Heart right ventricle (tissue), 16 donors: ENCODE measurements around the gene ZNF586. TPM values are rescaled to one million over a fixed set of nuclear protein-coding genes. Genes with fewer than 3 reads are reported as not detected.
"Not testable (repeated sequence)": the region's sequence is repeated elsewhere in the genome, so short reads cannot be mapped to it uniquely, and the experiment has no call there.

ENCODE experiments used
- ATAC-seq, 8 donors: fragments of 200-7000 bp; cut with Tn5 transposase; one replicate each; pipeline ENCODE4 v1.9.1; 2020; ENCODE audit warnings: mild to moderate bottlenecking in 8 of 8, moderate library complexity in 8 of 8, moderate number of reproducible peaks in 1 of 8
- DNase-seq, 2 donors: peaks; one replicate each; pipeline ENCODE4 v3.0.0-alpha.2; 2020
- H3K27ac ChIP-seq, 10 donors: fragments of 200-600 bp; sonication (generic) in 2 of 10; one replicate each; pipeline versions ENCODE4 v1.5.0 to v1.8.0; 2020 to 2022; ENCODE audit warnings: mild to moderate bottlenecking in 3 of 10
- H3K27me3 ChIP-seq, 7 donors: fragments of 200-600 bp; one replicate each; pipeline ENCODE4 v1.8.0; 2021 to 2022; ENCODE audit warnings: mild to moderate bottlenecking in 2 of 7
- H3K36me3 ChIP-seq, 9 donors: fragments of 200-600 bp; sonication (generic) in 1 of 9; one replicate each; pipeline versions ENCODE4 v1.5.0 to v1.8.0; 2020 to 2022; ENCODE audit warnings: mild to moderate bottlenecking in 2 of 9
- H3K4me1 ChIP-seq, 9 donors: fragments of 200-600 bp; sonication (generic) in 1 of 9; one replicate each; pipeline versions ENCODE4 v1.5.0 to v1.8.0; 2020 to 2022; ENCODE audit warnings: mild to moderate bottlenecking in 4 of 9
- H3K4me3 ChIP-seq, 10 donors: fragments of 200-600 bp; sonication (generic) in 2 of 10; one replicate each; pipeline versions ENCODE4 v1.5.0 to v1.8.0; 2020 to 2022; ENCODE audit warnings: mild to moderate bottlenecking in 7 of 10, moderate library complexity in 2 of 10
- H3K9me3 ChIP-seq, 11 donors: fragments of 200-600 bp in 10 of 11; sonication (generic) in 2 of 11; one replicate each; pipeline versions ENCODE4 v1.5.0 to v1.8.0; 2013 to 2022; ENCODE audit warnings: mild to moderate bottlenecking in 2 of 11, control low read depth in 1 of 11, moderate library complexity in 1 of 11
- WGBS, 2 donors: extraction: QIAGEN DNeasy Blood & Tissue Kit; methylation state at CpG; one replicate each; pipeline ENCODE4 v1.1.7; 2013; ENCODE audit warnings: inconsistent platforms in 1 of 2; 5-methylcytosine and 5-hydroxymethylcytosine counted together
- intact Hi-C, 10 donors: fragments of 100-400 bp; cut with DNase I; formaldehyde crosslinking; loops; one replicate each; pipeline versions ENCODE4 v1.11.1 to v1.14.2; 2022
- long read RNA-seq, 3 donors: library from polyadenylated mRNA; unstranded; transcript quantifications; one replicate each; pipeline ENCODE4 v2.0.0, GENCODE V29; 2020 to 2021
- polyA plus RNA-seq, 2 donors: library from polyadenylated mRNA; stranded (reverse); fragments of 200-250 nt; gene quantifications; one replicate each; pipeline ENCODE4 v1.2.3, GENCODE V29; 2013
- total RNA-seq, 10 donors: library from RNA; stranded (reverse); fragmentation: NEBNext Ultra II Directional in 3 of 10; extraction: Animal tissue kit (Norgen Biotek cat#: 25700) in 3 of 10; gene quantifications; one replicate each; pipeline versions ENCODE4 v1.2.1 to v1.2.4, GENCODE V29; 2021 to 2023
- TF ChIP-seq, protein P1 (sequence below), 9 donors: fragments of 200-600 bp; sonication (generic) in 2 of 9; IDR thresholded peaks; one replicate each; pipeline versions ENCODE4 v1.5.0 to v1.8.0; 2021 to 2022; ENCODE audit warnings: antibody characterized with exemption in 9 of 9, mild to moderate bottlenecking in 5 of 9, moderate library complexity in 1 of 9
- donor health status: Arrhythmogenic right ventricular cardiomyopathy.
- donor health status: ischemic (EF 13 %, LVEDD 7.1; RV severe dilation, severe dysfunction).
- donor health status: healthy with polysubstance abuse.
- donor health status: DM: no; HTN: yes; CAD: no.
- donor health status: DM: no; HTN: no; CAD: no.
- donor health status: ischemic (EF 25% LVEDD 6.9; RV normal size, moderate dysfunction).
- donor health status: ischemic (EF 25% LVEDD 5.7; RV mildly dilated, moderate dysfunction).
- donor health status: healthy.
- donor health status: DM: yes; HTN: yes; CAD: no.
- donor health status: Ischemic cardiomyopathy.
- donor health status: ischemic (EF 35%, LVEDD 5.7; RV mildly dilated, moderate dysfunction).
- donor health status: nonischemic (EF 11% LVEDD 7.7; RV severe dilation, severe dysfunction).
- donor health status: DM: yes; HTN: yes; CAD: no.
- donor health status: PGD.
- donor health status: ischemic (EF 29% LVEDD 5.4; RV normal size, mild dysfunction).
- donor health status: nonischemic (EF 23%, LVEDD 6.1; RV moderate dilation, normal function).

ZNF586 gene
- total RNA-seq (10 to 100 TPM in 6 of 10 donors, 1 to 10 TPM in 4; 7.6 to 14.4 (median 11.0) TPM), polyA plus RNA-seq (1 to 10 TPM; 6.7 to 8.8 TPM)
- long read RNA-seq, donor 1, partial matches to known transcripts: 0 of 6 reads
- long read RNA-seq, donor 1, other reads (novel, unspliced or antisense): 4 of 6 reads
- long read RNA-seq, donor 2, partial matches to known transcripts: 0 of 9 reads
- long read RNA-seq, donor 2, other reads (novel, unspliced or antisense): 8 of 9 reads
- long read RNA-seq, donor 3, transcript ZNF586-203 (3 exons, 2,163 nt): major isoform, 7 of 16 reads
- long read RNA-seq, donor 3, partial matches to known transcripts: 1 of 16 reads
- long read RNA-seq, donor 3, other reads (novel, unspliced or antisense): 7 of 16 reads

DNA sequence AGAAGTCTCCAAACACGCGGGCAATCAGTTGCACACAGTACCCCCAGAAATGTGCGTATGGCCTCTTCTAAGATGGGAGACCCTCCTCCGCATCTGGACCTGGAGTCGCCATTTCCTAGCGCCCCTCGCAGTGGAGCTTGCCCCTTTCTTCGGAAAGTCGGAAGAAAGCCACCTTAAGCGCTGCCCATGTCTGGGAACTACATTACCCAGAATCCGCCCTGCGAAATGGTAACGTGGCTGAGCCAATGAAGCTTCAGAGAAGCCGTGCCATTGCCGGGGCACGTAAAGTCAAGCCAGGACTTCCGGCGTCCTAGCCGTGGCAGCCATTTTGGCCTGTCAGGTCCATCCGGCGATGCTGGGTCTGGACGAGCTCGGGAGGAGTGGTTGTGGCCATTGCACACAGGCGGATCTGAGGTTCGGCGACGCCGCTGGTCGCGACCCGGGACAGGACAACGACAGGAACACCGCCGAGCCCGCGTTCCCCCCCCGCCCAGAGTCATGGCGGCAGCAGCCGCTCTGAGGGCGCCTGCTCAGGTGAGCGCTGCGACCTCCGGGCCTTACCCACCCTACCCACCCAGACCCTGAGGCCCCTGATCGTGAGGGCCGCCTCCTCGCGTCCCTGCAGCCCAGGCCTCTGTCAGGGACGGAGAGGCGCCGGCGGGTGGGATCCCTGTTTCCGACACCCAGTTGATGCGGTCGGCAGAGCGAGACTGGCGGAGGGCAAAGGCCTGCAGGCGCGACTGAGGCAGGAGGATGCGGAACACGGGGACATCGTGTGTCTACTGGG is at the start of gene ZNF586:
Gene ZNF586, plus strand, starts transcription at position 332 of the 787 bp plus-strand sequence. Its CDS starts 167 bp downstream, at position 499.
- Histone ChIP-seq H3K27me3 (no peaks in the 10 kb centered on the region), H3K9me3 (peaks cover 0 to 78% (median 9%) of the 10 kb centered on the region in 11 donors), H3K27ac (peak within 1 kb of the TSS; percentile 72 to 95 (median 91)), H3K4me3 (peak within 1 kb of the TSS; percentile 72 to 99 (median 95)), H3K36me3 (peaks cover 0 to 48% (median 22%) of the 10 kb centered on the region in 9 donors), H3K4me1 (peaks cover 0 to 46% (median 24%) of the 10 kb centered on the region in 9 donors)
- DNase-seq (peak; percentile 87 to 91), ATAC-seq (peak; percentile 96 to 99 (median 98))
- WGBS, 2 donors: 2 to 3% methylated on average over 61 of the region's 61 CpGs
- TF ChIP-seq, protein P1, sequence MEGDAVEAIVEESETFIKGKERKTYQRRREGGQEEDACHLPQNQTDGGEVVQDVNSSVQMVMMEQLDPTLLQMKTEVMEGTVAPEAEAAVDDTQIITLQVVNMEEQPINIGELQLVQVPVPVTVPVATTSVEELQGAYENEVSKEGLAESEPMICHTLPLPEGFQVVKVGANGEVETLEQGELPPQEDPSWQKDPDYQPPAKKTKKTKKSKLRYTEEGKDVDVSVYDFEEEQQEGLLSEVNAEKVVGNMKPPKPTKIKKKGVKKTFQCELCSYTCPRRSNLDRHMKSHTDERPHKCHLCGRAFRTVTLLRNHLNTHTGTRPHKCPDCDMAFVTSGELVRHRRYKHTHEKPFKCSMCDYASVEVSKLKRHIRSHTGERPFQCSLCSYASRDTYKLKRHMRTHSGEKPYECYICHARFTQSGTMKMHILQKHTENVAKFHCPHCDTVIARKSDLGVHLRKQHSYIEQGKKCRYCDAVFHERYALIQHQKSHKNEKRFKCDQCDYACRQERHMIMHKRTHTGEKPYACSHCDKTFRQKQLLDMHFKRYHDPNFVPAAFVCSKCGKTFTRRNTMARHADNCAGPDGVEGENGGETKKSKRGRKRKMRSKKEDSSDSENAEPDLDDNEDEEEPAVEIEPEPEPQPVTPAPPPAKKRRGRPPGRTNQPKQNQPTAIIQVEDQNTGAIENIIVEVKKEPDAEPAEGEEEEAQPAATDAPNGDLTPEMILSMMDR (IDR thresholded peaks at IDR 0.05): no peak
- intact Hi-C loops: loop anchor here in 1 of 10 donors (1.0 kb wide), 1 partner anchor 118 kb away; no protein-coding TSS in a partner anchor

DNA sequence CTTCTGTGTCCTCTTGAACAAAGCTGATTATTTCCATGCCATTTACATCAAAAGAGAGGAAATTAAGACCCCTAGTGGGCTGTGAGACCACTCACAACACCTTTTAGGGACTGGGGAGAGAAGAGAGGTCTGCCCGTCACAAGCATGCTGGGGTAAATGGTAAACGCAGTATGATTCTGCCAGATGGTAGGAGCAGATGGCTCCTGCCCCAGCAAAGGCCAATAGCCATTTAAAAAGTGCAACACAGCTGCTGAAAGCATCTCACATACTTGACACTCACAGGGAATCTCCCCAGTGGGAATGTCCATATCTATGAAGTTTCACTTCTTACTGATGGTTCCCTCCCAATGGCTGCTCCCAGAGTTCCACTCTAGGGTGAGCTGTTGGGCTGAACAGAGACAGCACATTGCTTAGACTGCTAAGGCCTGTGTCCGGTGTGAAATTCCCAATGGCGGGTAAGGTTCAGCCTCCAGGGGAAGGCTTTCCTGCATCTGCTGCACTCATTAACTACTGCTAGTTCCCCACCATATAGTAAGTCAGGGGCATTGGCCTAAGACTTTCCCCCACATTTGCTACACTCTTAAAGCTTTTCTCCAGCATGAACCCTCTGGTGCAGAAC is 49.5 kb upstream of the ZNF586 start:
- no peak overlapping the region for H3K27ac ChIP-seq
- TF ChIP-seq, protein P1 (IDR thresholded peaks at IDR 0.05): no peak
- no peak overlapping the region for H3K4me3 ChIP-seq
- H3K4me1 ChIP-seq: no peaks in the 10 kb centered on the region
- 92 to 93% methylated on average over 4 of the region's 4 CpGs for WGBS, 2 donors
- intact Hi-C loops: loop anchor here in 1 of 10 donors (5.0 kb wide), 1 partner anchor 582 kb away; no protein-coding TSS in a partner anchor
- no peaks in the 10 kb centered on the region for H3K27me3 ChIP-seq
- H3K36me3 ChIP-seq: peaks cover 4 to 63% (median 41%) of the 10 kb centered on the region in 9 donors
- no peak for ATAC-seq
- DNase-seq: no peak
- H3K9me3 ChIP-seq: peaks cover 0 to 100% (median 52%) of the 10 kb centered on the region in 11 donors

- intact Hi-C loops: loop anchor here in 1 of 10 donors (5.0 kb wide), 1 partner anchor 581 kb away; no protein-coding TSS in a partner anchor
- Histone ChIP-seq H3K4me1 (no peaks in the 10 kb centered on the region), H3K36me3 (peaks cover 4 to 66% (median 41%) of the 10 kb centered on the region in 9 donors), H3K9me3 (peaks cover 0 to 99% (median 59%) of the 10 kb centered on the region in 11 donors), H3K27ac (no peak overlapping the region), H3K4me3 (no peak overlapping the region), H3K27me3 (no peaks in the 10 kb centered on the region)
- TF ChIP-seq, protein P1 (IDR thresholded peaks at IDR 0.05): no peak
- DNase-seq: no peak
- WGBS, 2 donors: 97 to 99% methylated on average over 10 of the region's 10 CpGs
- ATAC-seq: no peak
Measured at GRCh38 chr19:57720878-57721277, 48.6 kb upstream of the ZNF586 start.

DNA sequence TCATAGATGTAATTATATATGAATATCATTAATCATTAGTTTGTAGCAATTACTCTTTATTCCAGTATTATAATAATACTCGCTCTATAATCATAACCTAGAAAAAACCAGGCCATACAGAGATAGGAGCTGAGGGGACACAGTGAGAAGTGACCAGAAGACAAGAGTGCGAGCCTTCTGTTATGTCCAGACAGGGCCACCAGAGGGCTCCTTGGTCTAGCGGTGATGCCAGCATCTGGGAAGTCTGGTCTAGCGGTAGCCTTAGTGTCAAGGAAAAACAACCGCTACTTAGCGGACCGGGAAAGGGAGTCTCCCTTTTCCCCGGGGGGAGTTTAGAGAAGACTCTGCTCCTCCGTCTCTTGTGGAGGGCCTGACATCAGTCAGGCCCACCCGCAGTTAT is 31.2 kb upstream of the ZNF586 start:
- 2 to 4% methylated on average over 10 of the region's 10 CpGs for whole genome bisulfite sequencing, 2 donors
- TF ChIP-seq, protein P1 (IDR thresholded peaks at IDR 0.05): peak; percentile 59 to 84 (median 78)
- not testable (repeated sequence) for H3K4me1 ChIP-seq, H3K36me3 ChIP-seq, H3K27ac ChIP-seq, H3K27me3 ChIP-seq
- H3K4me3 ChIP-seq: peak overlapping the region in 3 of 10 donors; percentile 26 to 35 (median 33)
- peak; percentile 61 to 91 (median 82) for ATAC-seq
- peaks cover 0 to 20% (median 0%) of the 10 kb centered on the region in 11 donors for H3K9me3 ChIP-seq
- DNase-seq: peak; percentile 56 to 68
- intact Hi-C loops: loop anchor here in 6 of 10 donors (2.0 to 10.0 kb wide), 8 partner anchors 156 to 419 kb away; partner anchors contain the start of gene ZNF329 (in 1 of the 6)

GRCh38 chr19:57738770-57739169 is 30.7 kb upstream of the ZNF586 start:
- H3K9me3 ChIP-seq: peaks cover 0 to 15% (median 0%) of the 10 kb centered on the region in 11 donors
- H3K36me3 ChIP-seq, H3K27ac ChIP-seq, H3K4me1 ChIP-seq, H3K27me3 ChIP-seq, DNase-seq: not testable (repeated sequence)
- intact Hi-C loops: loop anchor here in 6 of 10 donors (2.0 to 10.0 kb wide), 8 partner anchors 156 to 419 kb away; partner anchors contain the start of gene ZNF329 (in 1 of the 6)
- 68 to 76% methylated on average over 7 of the region's 7 CpGs for WGBS, 2 donors
- peak in 1 of 8 donors; percentile 39 for ATAC-seq
- peak overlapping the region in 3 of 10 donors; percentile 26 to 35 (median 33) for H3K4me3 ChIP-seq
